ENCODE data around the gene METRNL.

METRNL gene

DNA sequence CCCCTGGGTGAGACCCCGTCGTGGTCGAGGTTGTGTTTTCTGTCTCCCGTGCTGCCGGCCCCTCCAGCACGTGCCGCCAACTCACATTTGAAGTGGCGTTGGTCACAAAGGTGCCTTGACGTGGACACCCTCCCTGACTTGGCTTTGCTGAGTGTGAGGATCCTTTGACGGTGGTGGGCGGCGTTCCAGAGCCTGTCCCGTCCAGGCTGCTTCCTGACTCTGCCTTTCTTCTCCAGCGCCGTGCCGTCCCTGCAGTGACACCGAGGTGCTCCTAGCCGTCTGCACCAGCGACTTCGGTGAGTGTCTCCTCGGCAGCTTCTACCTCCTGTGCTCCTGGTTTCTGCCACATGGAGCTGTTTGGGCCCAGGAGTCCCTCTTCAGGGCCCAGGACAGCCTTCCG is 13.5 kb downstream of the METRNL start:
- DNase-seq (ENCODE audit: low read depth), result no peak

DNA sequence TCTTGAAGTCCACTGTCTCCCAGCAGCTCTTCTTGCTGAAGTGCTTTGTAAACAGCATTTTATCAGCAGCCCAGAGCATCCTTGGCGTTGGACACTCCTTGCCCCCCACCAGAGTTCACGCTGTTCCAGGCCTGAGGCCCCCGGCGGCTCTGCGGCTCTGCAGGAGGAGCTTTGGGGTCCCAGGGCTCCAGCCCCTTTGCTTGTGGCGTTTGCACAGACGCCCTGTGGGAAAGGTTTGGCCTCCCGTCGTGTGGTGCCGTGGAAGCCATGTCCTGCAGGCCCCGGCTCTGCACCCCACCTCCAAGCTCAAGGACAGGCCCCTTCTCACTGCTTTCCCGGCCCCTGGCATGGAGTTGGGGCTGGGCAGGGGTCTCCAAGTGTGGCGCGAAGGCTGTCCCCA is 14.1 kb downstream of the METRNL start:
- no peak for DNase-seq (ENCODE audit: low read depth)

DNA sequence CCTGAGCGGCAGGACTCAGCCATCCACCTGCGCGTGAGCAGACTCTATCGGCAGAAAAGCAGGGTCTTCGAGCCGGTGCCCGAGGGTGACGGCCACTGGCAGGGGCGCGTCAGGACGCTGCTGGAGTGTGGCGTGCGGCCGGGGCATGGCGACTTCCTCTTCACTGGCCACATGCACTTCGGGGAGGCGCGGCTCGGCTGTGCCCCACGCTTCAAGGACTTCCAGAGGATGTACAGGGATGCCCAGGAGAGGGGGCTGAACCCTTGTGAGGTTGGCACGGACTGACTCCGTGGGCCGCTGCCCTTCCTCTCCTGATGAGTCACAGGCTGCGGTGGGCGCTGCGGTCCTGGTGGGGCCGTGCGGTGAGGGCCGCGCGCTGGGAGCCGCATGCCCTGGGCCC is 14.9 kb downstream of the METRNL start:
- DNase-seq (ENCODE audit: low read depth), result no peak

DNA sequence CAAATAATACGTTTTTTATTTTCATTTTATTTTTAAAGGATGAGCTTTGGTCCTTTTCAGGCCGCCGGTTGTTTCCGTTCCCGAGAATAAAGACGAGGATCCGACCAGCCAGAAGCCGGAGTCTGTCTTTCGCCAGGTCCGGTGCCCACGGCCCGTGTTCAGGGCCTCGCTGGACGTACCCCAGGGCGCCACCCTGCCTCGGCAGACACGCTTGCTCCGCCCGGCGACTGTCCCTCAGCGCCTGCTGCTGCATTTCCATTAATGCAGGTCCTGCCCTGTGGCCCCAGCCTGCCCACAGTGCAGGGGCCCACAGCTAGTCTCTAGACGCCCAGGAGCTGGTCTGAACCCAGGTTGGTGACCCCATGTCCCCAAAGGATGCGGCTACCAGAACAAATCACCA is 15.6 kb downstream of the METRNL start:
- no peak for DNase-seq (ENCODE audit: low read depth)

DNA sequence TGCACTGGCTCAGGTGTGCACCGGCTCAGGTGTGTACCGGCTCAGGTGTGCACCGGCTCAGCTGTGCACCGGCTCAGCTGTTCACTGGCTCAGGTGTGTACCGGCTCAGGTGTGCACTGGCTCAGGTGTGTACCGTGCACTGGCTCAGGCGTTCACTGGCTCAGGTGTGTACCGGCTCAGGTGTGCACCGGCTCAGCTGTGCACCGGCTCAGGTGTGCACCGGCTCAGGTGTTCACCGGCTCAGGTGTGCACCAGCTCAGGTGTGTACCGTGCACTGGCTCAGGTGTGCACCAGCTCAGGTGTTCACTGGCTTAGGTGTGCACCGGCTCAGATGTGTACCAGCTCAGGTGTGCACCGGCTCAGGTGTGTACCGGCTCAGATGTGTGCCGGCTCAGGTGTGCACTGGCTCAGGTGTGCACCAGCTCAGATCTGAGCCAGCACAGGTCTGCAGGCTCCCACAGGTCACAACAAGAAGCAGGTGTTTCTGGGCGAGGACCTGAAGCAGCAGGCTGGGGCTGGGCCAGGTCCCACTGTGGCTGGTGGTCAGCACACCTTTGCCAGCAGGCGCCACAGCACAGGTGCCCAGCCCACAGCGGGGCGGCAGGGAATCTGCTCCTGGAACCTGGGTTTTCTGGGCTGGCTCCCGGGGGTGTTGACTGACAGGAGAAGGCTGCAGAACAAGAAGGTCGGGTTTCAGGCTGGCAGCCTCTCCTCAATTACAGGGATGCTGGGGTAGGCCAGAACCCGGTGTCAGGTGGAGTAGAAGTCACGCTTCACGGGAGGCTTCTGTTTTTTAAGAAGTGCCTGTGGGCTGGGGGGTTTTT is 17.2 kb downstream of the METRNL start:
- no peak for DNase-seq (ENCODE audit: low read depth)

DNA sequence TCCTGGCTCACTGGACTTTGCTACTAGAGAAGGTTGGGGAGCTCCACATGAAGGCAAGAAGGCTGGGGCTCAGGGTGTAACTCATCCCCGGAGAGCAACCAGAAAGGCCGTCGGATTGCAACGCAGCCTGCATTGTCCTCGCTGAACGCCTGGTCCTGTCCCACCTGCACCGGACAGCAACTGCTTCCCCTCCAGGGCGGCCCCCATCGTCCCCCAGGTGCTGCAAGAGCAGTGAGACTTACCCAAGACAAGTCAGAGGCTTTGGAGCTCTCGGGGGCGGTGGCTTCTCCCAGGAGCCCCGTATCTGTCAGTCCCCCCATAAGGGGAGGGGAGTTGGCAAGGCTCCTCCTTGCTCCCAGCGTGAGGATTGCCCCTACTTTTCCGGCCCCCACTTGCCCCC is 18.4 kb downstream of the METRNL start:
- no peak for DNase-seq (ENCODE audit: low read depth)

DNA sequence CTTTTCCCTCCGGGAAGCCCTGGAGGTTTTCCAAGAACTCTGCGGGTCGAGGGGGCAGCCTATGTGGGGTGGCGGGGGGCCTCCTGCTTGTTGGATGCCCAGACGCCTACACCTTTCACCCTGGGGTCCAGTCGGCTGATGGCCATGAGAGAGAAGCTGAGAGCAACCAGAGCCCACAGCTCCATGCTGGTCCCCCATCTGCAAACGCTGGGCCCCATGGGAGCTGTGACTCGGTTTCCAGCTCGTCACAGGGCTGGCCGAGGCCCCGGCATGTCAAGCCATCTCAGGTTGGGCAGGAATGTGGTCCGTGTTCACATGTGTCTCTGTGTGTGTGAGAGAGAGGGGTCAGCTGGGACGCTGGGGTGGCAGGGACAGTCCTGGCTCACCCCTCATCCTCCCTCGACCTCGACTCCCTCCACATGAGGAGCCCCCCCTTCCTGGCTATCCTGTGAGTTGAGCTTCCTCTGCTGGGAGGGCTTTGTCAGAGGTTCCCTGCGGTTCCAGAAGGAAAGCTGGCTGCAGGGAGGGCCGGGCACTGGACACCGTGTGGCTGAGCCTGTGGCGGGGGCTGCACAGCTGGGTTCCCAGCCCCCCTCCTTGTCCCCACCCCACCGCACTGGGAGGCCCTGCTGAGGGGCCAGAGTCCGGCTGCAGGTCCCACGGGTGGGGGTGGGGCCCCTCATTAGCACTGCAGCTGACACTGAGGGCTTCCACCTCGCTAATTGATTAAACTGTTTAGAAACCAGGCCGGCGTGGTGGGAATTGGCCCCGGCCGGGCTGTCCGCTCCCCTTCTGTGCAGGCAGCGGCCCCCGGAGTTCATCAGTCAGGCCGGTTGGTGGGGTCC is 19.1 kb downstream of the METRNL start:
- DNase-seq (ENCODE audit: low read depth), result no peak

DNA sequence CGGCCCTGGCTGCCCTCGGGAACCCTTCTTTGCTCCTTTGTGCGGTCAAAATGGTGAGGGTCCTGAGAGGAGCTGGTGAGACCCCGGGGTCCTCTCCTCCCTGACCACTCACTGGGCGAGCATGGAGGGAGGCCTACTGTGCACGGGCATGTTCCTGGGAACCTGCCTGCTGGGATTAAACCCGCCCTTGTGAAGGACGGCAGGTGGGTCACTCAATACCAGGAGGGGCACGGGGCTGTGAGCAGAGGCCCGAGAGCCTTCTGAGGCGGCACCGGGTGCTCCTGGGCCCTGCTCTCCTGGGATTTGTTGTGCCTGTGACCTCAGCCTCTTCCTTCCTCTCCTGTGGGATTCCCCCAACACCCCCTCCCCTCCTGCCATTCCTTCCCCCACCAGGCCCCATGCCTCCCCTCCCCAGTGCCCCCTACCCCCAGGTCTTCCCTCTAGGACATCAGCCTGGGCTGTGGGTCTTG is 19.7 kb downstream of the METRNL start:
- DNase-seq (ENCODE audit: low read depth), result no peak

DNA sequence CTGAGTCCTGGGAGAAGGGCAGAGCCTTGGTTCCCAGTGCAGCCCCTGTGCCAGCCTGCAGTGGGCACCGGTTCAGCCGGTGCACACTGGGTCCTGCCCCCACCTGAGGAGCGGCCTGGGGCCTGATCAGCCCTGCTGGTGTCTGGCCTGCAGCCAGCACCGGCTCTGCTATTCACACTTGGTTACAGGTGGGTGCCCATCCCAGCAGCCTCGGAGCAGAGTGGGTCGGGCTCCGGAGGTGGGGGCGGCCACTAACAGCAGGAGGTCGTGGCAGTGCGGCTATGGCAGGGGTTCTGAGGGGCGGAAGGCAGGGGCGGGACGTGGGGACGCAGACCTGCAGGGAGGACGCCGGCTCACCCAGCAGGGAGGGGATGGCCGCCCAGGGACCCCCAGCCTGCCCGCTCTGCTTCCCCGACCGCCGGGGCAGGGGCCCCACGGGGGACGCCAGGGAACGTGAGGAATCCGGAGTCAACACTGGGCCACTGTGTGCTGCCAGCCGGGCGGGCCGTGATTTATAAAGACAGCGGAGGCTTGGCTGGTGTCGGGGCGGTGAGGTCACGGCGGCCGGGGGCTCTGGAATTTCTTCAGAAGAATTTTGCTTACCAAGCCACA is 20.3 kb downstream of the METRNL start:
- DNase-seq (ENCODE audit: low read depth), result no peak

DNA sequence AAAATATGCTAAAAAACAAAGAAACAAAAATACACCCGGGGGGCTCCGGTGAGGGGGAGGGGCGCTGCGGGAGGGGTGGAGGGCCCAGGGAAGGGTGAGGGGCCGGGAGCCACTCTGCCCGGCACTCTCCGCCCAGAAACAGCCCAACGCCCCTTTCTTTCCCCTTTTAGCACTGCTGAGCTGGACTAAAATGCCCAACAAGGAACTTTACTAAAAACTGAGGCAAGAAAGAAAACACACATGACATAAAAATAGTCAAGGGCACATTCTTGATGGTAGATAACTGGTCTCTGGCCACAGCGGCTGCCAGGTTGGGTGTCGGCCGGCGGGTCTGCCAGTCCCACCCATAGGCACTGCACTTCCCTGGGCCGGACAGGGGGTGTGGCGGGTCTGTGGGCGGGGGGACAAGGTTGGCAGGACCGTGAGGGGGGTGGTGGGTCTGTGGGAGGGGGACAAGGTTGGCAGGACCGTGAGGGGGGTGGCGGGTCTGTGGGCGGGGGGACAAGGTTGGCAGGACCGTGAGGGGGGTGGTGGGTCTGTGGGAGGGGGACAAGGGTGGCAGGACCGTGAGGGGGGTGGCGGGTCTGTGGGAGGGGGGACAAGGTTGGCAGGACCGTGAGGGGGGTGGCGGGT is 20.9 kb downstream of the METRNL start:
- DNase-seq (ENCODE audit: low read depth), result no peak

DNA sequence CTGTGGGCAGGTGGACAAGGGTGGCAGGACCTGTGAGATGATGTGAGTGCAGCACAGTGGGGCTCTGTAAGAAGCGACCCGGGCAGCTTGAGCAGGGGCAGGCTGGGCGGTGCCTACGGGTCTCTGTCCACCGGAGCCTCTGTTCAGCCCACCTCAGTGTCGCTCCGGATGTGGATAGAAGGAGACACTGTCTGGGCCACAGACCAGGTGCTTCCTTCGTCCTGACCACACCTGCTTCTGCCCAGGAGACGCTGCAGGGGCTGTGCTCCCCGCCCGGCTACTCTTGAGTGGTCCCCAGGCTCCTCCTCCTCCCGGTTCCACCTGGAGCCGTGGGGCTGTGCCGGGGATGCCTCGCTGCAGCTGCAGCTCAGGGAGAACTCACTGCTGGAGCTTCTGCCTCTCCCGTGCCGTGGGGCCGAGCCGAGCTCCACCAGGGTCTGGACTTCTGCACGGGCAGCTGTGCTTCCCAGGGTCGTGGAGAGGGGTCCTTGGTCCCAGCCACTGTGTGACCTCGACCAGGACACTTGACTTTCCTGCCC is 21.5 kb downstream of the METRNL start:
- no peak for DNase-seq (ENCODE audit: low read depth)

DNA sequence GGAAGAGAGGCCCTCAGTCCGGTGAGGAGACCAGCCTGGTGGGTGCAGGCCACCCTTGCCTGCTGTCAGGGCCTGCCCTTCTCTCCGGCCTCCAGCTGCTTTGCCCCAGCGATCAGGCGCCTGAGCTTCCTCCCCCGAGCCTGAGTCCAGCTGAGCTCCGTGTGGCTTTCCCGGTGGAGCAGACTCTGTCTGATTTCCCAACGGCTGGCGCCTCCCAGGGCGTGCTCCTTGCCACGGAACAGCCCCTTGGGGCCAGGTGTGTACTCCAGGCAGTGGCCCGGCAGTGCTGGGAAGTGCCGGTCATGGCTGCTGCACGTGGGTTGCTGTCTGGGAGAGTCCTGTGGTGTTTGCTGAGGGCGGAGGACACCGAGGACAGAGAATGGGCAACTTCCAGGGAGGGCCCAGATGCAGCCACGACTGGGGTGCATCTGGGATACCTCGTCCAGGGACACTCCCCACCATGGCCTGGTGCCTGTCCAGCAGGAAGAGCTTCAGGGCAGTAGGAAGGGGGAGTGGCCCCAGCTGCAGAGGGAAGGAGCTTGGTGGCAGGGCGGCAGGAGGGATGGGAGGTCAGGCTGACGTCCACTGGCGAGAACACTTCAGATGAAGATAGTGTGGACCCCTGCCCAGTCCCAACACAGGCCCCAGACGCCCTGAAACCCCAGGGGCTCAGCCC is 22.5 kb downstream of the METRNL start:
- DNase-seq (ENCODE audit: low read depth), result no peak

DNA sequence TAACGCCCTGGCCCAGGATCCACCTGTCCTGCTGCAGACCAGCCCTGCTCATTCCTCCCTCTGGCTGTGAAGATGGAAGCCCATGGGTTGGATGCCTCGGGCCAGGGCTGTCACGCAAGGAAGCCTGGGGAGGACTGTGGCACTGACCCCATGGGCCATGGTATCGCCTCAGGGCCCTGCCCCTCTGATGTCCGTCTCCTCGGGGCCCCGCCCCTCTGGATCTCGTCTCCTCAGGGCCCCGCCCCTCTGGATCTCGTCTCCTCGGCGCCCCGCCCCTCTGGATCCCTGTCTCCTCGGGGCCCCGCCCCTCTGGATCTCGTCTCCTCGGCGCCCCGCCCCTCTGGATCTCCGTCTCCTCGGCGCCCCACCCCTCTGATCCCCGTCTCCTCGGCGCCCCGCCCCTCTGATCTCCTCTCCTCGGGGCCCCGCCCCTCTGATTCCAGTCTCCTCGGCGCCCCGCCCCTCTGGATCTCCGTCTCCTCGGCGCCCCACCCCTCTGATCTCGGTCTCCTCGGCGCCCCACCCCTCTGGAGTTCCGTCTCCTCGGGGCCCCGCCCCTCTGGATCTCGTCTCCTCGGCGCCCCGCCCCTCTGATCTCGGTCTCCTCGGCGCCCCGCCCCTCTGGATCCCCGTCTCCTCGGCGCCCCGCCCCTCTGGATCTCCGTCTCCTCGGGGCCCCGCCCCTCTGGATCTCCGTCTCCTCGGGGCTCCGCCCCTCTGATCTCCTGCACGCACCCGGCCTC is 24.0 kb downstream of the METRNL start:
- DNase-seq (ENCODE audit: low read depth), result no peak

DNA sequence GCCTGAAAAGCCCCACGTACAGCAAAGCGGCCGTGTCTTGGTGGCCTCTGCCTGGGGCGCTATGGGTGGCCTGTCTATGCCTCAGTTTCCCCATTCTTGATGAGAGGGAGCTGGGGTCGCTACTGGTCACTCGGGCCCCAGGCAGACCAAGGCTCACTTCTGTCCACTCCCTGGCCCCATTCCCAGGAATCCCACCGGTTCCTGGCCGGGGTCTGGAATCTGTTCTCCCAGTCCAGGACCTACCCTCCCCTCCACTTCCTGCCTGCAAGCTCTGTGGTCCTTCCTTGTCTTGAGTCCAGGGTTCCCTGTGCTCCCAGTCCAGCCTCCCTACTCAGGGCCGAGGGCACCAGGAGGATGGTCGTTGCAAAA is 24.5 kb downstream of the METRNL start:
- DNase-seq (ENCODE audit: low read depth), result no peak

DNA sequence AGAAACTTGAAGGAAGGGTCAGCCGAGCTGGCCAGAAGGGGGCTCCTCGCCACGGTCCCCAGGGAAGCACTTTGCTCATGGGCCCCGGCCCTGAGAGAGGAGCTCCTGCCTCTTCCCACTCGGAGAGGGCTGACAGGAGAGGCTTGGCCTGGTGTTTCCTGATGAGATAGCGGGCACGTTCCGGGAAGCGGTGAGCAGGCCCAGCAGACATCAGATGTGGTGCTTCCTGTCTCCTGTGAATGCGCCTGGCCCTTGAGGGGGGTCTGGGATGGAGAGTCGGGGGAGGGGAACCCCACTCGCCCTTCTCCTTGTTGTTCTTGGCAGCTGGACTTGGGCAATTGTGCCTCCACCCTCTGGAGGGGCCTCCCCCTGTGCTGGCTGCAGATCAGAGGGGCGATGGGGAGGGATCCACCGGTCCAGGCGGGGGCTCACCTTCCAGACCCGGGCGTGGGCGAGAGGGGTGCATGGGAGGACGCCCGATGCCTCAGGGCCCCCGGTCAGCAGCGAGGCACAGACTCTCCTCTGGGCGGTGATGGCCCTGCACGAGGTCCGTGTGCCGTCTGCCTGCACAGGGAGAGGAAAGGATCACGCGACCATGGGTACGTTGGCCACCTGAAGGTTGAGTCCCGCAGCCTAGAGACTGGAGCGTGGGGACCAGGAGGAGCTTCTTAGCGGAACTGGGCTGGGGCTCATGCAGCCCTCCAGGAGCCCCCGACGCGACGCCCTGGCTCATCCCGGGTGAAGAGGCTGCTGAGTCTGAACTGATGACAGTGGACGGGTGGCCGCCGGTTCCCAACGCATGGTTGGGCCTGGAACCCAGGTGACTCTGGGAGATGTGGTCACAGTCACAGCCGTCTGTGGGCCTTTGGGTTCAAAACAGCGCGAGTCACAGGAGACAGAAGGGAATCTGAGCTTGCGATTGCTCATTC is 25.4 kb downstream of the METRNL start:
- DNase-seq (ENCODE audit: low read depth), result no peak

DNA sequence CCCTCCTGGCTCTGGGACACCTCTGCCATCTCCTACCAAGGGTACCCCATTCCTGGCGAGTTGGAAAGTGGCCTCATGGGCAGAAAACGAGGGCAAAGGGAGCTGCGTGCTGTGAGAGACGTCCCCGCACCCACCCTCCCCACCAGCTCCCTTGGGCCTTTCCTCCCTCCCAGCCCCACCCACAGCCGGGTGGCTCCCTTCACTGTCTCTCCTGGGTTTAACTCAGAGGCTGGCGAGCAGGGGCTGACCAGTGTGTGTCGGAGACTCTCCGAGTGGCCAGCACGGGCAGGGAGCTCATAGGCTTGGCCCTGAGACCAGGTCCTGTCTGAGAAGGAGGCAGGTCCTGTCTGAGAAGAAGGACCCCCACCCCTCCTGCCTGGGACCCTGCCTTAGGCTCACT is 26.1 kb downstream of the METRNL start:
- no peak for DNase-seq (ENCODE audit: low read depth)

DNA sequence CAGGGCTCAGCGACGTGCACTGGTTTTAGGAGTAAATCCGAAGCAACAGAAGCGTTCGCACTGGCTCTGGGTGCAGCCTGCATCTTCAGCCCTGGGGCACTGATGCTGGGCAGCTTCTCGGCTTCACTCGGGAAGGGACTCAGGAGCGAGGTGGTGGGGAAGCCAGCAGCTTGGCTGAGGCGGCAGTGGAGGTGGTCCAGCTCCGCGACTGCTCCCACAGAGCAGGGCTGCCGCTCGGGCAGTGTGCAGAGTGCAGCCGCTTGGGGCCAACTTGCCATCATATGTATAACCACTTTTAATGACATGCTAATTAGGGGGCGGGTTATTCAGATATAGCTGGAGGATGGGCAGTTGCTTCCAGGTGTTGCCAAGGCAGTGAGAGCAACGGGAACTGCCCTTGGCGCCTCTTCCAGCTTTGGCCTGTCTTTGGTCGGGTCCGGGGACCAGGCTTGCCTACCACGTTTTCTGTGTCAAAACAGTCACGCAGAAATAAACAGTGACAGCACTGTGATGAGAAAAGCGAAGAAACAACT is 26.7 kb downstream of the METRNL start:
- no peak for DNase-seq (ENCODE audit: low read depth)

DNA sequence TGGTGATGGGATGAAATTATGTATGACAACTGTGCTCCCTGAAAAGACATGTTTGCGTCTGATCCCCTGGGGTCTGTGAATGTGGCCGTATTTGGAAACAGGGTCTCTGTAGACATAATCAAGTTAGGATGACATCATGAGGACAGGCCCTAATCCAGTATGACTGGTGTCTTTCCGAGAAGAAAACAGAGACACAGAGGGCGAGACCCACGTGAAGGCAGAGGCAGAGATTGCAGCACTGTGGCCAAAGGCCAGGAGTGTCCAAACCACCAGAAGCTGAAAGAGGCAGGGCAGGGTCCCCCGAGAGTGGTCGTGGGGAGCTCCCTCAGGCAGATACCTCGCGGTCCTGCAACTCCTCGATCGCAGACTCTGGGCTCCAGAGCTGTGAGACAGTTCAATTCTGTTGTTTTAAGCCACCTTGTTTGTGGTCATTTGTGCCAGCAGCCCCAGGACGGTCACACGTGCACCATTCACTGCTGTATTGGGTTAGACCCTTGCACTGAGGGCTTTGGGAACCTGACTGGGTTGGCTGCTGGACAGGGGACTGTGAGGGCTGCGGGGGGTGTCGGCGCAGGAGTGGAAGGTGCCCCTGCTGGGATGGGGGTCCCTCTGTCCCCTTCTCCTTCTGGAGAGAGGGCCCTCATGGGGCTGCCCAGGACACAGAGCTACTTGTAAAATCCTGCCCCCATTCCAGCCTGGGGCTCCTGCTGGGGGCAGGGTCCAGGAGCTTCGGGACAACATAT is 27.7 kb downstream of the METRNL start:
- DNase-seq (ENCODE audit: low read depth), result no peak

DNA sequence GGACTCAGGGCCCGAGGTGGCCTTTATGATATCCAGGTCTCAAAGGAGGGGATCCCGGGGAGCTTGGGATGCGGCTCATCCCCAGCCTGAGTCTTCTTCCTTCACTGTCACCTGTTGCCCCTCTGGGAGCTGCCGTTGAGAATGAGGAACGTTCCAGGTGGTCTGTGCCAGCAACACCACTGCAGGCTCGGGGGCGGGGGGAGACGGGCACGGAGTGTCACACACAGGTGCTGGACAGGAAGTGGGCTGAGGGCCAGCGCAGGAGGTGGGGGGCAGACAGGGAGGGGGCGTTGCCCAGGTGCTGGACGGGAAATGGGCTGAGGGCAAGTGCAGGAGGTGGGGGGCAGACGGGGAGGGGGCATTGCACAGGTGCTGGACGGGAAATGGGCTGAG is 28.2 kb downstream of the METRNL start:
- DNase-seq (ENCODE audit: low read depth), result no peak

Data from HS-27A (cell line).